H1 (cell line): Measurements from ENCODE around the gene TBC1D16. TPM values are rescaled to one million over a fixed set of nuclear protein-coding genes. Genes with fewer than 3 reads are reported as not detected.

Source experiments
- CTCF ChIA-PET: fragments of 300-600 bp; sonication (Branson Sonifier 250); formaldehyde crosslinking; loops from one replicate; lab custom pipeline; 2021; ENCODE audit not compliant: partially characterized antibody; lab: Charles Lee
- POLR2A ChIA-PET: fragments of 300-600 bp; sonication (Branson Sonifier 250); formaldehyde crosslinking; loops from one replicate; lab custom pipeline; 2021; ENCODE audit warnings: inconsistent platforms; ENCODE audit not compliant: partially characterized antibody; lab: Charles Lee
- DNase-seq, 2 experiments: peaks; one replicate each; pipeline versions ENCODE4 v3.0.0 to v3.0.0-alpha.2; 2010 to 2022; ENCODE audit warnings: low spot score in 2 of 2, low read depth in 1 of 2, mixed read lengths in 1 of 2
- FAIRE-seq: peaks from 2 replicates; lab custom pipeline; 2011; peaks lifted over from hg19 to GRCh38; lab: Jason Lieb, UNC
- H2AFZ ChIP-seq: 2 replicates; pipeline ENCODE4 v1.8.1; 2012; ENCODE audit warnings: low read length, inconsistent platforms
- H2AK5ac ChIP-seq: 2 replicates; pipeline ENCODE4 v1.6.1; 2013; ENCODE audit warnings: low read depth, low read length
- H2BK120ac ChIP-seq: replicated peaks from 2 replicates; pipeline ENCODE3; 2013; ENCODE audit warnings: low read depth, low read length, inconsistent platforms
- H2BK12ac ChIP-seq: 2 replicates; pipeline ENCODE4 v1.6.1; 2013; ENCODE audit warnings: low read depth, low read length
- H2BK15ac ChIP-seq: 2 replicates; pipeline ENCODE4 v1.6.1; 2013; ENCODE audit warnings: low read length
- H2BK20ac ChIP-seq: 2 replicates; pipeline ENCODE4 v1.6.1; 2013; ENCODE audit warnings: low read length
- H2BK5ac ChIP-seq: 2 replicates; pipeline ENCODE4 v1.6.1; 2013; ENCODE audit warnings: low read depth, low read length
- H3K14ac ChIP-seq: 2 replicates; pipeline ENCODE4 v1.6.1; 2013; ENCODE audit warnings: inconsistent platforms; ENCODE audit not compliant: insufficient read length
- H3K18ac ChIP-seq: 2 replicates; pipeline ENCODE4 v1.6.1; 2013; ENCODE audit warnings: low read length; ENCODE audit errors: extremely low read depth
- H3K23ac ChIP-seq: 2 replicates; pipeline ENCODE4 v1.6.1; 2013; ENCODE audit warnings: inconsistent platforms; ENCODE audit not compliant: insufficient read length
- H3K23me2 ChIP-seq: 2 replicates; pipeline ENCODE4 v1.6.1; 2013; ENCODE audit warnings: low read depth, low read length
- H3K27ac ChIP-seq: 2 replicates; pipeline ENCODE4 v1.6.1; 2011; ENCODE audit warnings: low read depth, low read length, inconsistent platforms
- H3K27me3 ChIP-seq, 4 experiments: replicated peaks in 1 of 4; 1 replicate in 1 of 4; 2 replicates in 3 of 4; pipeline versions ENCODE4 v1.6.1 to v1.8.1; 2011 to 2013; ENCODE audit warnings: low read length in 3 of 4, mild to moderate bottlenecking in 3 of 4, inconsistent platforms in 2 of 4, mixed read lengths in 2 of 4, moderate library complexity in 1 of 4; ENCODE audit not compliant: control insufficient read depth in 3 of 4, insufficient read depth in 3 of 4; ENCODE audit errors: extremely low read depth in 1 of 4
- H3K36me3 ChIP-seq, 4 experiments: 2 replicates each; pipeline versions ENCODE4 v1.6.1 to v1.8.1; 2011 to 2013; ENCODE audit warnings: mild to moderate bottlenecking in 4 of 4, low read length in 3 of 4, moderate library complexity in 2 of 4, control low read depth in 1 of 4, inconsistent platforms in 1 of 4; ENCODE audit not compliant: insufficient read depth in 4 of 4, control insufficient read depth in 2 of 4
- H3K4ac ChIP-seq: replicated peaks from 2 replicates; pipeline ENCODE3; 2013; ENCODE audit warnings: low read length, low read depth, mixed read lengths, inconsistent platforms; ENCODE audit not compliant: insufficient read length
- H3K4me1 ChIP-seq, 4 experiments: replicated peaks in 1 of 4; 1 replicate in 1 of 4; 2 replicates in 3 of 4; pipeline versions ENCODE4 v1.6.1 to v1.8.1; 2011 to 2013; ENCODE audit warnings: low read length in 3 of 4, inconsistent platforms in 2 of 4, mixed read lengths in 1 of 4; ENCODE audit not compliant: insufficient read depth in 4 of 4, control insufficient read depth in 3 of 4
- H3K4me2 ChIP-seq, 2 experiments: 2 replicates each; pipeline versions ENCODE4 v1.6.1 to v1.8.1; 2011 to 2013; ENCODE audit warnings: low read depth in 2 of 2, low read length in 2 of 2, control low read depth in 1 of 2, inconsistent platforms in 1 of 2, mild to moderate bottlenecking in 1 of 2; ENCODE audit not compliant: insufficient read depth in 1 of 2
- H3K4me3 ChIP-seq, 4 experiments: fragments of 200-600, 300-600 bp in 1 of 4; sonication (generic), shearing (Covaris generic), sonication (Bioruptor Twin) in 1 of 4; 2 replicates each; pipeline versions ENCODE4 v1.5.1 to v1.8.1; 2011 to 2016; ENCODE audit warnings: low read length in 4 of 4, low read depth in 3 of 4, control low read depth in 2 of 4, inconsistent platforms in 2 of 4, mild to moderate bottlenecking in 2 of 4, mixed read lengths in 1 of 4, moderate library complexity in 1 of 4; ENCODE audit not compliant: insufficient read depth in 2 of 4; ENCODE audit errors: extremely low read depth in 1 of 4
- H3K56ac ChIP-seq: replicated peaks from 2 replicates; pipeline ENCODE3; 2013; ENCODE audit warnings: low read depth, mild to moderate bottlenecking, mixed read lengths, low read length, inconsistent platforms; ENCODE audit not compliant: insufficient read length
- H3K79me1 ChIP-seq: 2 replicates; pipeline ENCODE4 v1.6.1; 2013; ENCODE audit warnings: low read depth, low read length, control low read depth
- H3K79me2 ChIP-seq, 2 experiments: 2 replicates each; pipeline versions ENCODE4 v1.6.1 to v1.8.1; 2012 to 2013; ENCODE audit warnings: low read length in 2 of 2, mild to moderate bottlenecking in 2 of 2, inconsistent platforms in 1 of 2; ENCODE audit not compliant: insufficient read depth in 2 of 2, control insufficient read depth in 1 of 2
- H3K9ac ChIP-seq, 4 experiments: replicated peaks in 1 of 4; 1 replicate in 1 of 4; 2 replicates in 3 of 4; pipeline versions ENCODE4 v1.6.1 to v1.8.1; 2011 to 2013; ENCODE audit warnings: low read depth in 3 of 4, low read length in 3 of 4, control low read depth in 2 of 4, mild to moderate bottlenecking in 2 of 4, moderate library complexity in 2 of 4, inconsistent platforms in 1 of 4; ENCODE audit errors: extremely low read depth in 1 of 4
- H3K9me3 ChIP-seq, 2 experiments: 2 replicates each; pipeline versions ENCODE4 v1.6.1 to v1.8.1; 2012 to 2013; ENCODE audit warnings: mild to moderate bottlenecking in 2 of 2, moderate library complexity in 2 of 2, control low read depth in 1 of 2, inconsistent platforms in 1 of 2, low read depth in 1 of 2, low read length in 1 of 2, mixed read lengths in 1 of 2; ENCODE audit not compliant: insufficient read depth in 2 of 2
- H4K20me1 ChIP-seq, 2 experiments: replicated peaks in 1 of 2; 2 replicates each; pipeline versions ENCODE3 to v1.8.1; 2011 to 2013; ENCODE audit warnings: inconsistent platforms in 2 of 2, low read length in 2 of 2, mild to moderate bottlenecking in 1 of 2; ENCODE audit not compliant: insufficient read depth in 2 of 2, control insufficient read depth in 1 of 2
- H4K5ac ChIP-seq: 2 replicates; pipeline ENCODE4 v1.6.1; 2013; ENCODE audit warnings: low read length, low read depth, mixed read lengths, inconsistent platforms; ENCODE audit not compliant: insufficient read length
- H4K8ac ChIP-seq: 2 replicates; pipeline ENCODE4 v1.8.0; 2013; ENCODE audit warnings: mild to moderate bottlenecking, moderate library complexity, low read length, inconsistent platforms; ENCODE audit not compliant: insufficient read depth; ENCODE audit errors: extremely low read depth
- H4K91ac ChIP-seq: replicated peaks from 2 replicates; pipeline ENCODE3; 2013; ENCODE audit warnings: low read length, mixed read lengths, inconsistent platforms; ENCODE audit not compliant: insufficient read length
- FOSL1 ChIP-seq: IDR thresholded peaks from 2 replicates; pipeline ENCODE4 v1.6.1; 2011; ENCODE audit warnings: mild to moderate bottlenecking, low read depth, low read length, moderate library complexity; ENCODE audit not compliant: insufficient read depth
- JUN ChIP-seq: IDR thresholded peaks from 2 replicates; pipeline ENCODE4 v1.6.1; 2011; ENCODE audit warnings: low read depth, mild to moderate bottlenecking, improper control_type of control experiment, low read length
- RAD21 ChIP-seq, 2 experiments: IDR thresholded peaks in 1 of 2; conservative IDR thresholded peaks in 1 of 2; 2 replicates each; pipeline ENCODE4 v1.6.1; 2011; ENCODE audit warnings: low read depth in 2 of 2, low read length in 2 of 2, improper control_type of control experiment in 1 of 2, inconsistent platforms in 1 of 2, mild to moderate bottlenecking in 1 of 2, moderate library complexity in 1 of 2
- TAF1 ChIP-seq: IDR thresholded peaks from 2 replicates; pipeline ENCODE4 v1.6.1; 2011; ENCODE audit warnings: mild to moderate bottlenecking, low read depth, low read length
- WGBS, 2 experiments: shearing (Covaris generic) in 1 of 2; methylation state at CpG; one replicate each; pipeline versions ENCODE4 v1.1.6 to v1.1.7; 2013 to 2015; ENCODE audit warnings: low lambda C conversion rate in 2 of 2, mixed read lengths in 2 of 2, inconsistent platforms in 1 of 2, low coverage in 1 of 2, missing lambda C conversion rate in 1 of 2; ENCODE audit not compliant: insufficient replicate concordance in 2 of 2, insufficient coverage in 1 of 2, insufficient read length in 1 of 2; ENCODE audit errors: extremely low coverage in 1 of 2, missing lambda C conversion rate in 1 of 2; 5-methylcytosine and 5-hydroxymethylcytosine counted together
- polyA plus RNA-seq, 7 experiments: library from polyadenylated mRNA; depleted of rRNA in 3 of 7; stranded (reverse) in 5 of 7; unstranded in 2 of 7; fragments of >200 nt in 5 of 7; fragments of 200-250 nt in 2 of 7; gene quantifications; 1 replicate in 5 of 7; 2 replicates in 1 of 7; 4 replicates in 1 of 7; pipeline versions ENCODE4 v1.2.1 to v1.2.3, GENCODE V29; 2011 to 2013; ENCODE audit warnings: missing spikeins in 2 of 7, mixed read lengths in 2 of 7
- total RNA-seq: library from RNA; stranded (reverse); fragmentation: NEBNext Ultra II Directional; extraction: Animal tissue kit (Norgen Biotek cat#: 25700); gene quantifications from 2 replicates; pipeline ENCODE4 v1.2.1, GENCODE V29; 2021

The TBC1D16 gene
- total and polyA plus RNA-seq, 2 of the 8 experiments (the other 6 are each of a cell fraction or from before 2014, with no cell fraction given): 21.1 to 109 TPM

GRCh38 chr17:79945591-79946255 is 89.9 kb downstream of the TBC1D16 start:
- H3K9me3 ChIP-seq: no peaks in the 10 kb centered on the region
- FAIRE-seq (no peak), DNase-seq (no peak)
- peaks cover 0 to 9% of the 10 kb centered on the region in 2 experiments for H4K20me1 ChIP-seq
- H3K27me3 ChIP-seq: no peaks in the 10 kb centered on the region
- H2AK5ac ChIP-seq: peak overlapping the region; percentile 39; the same call in 1 of the 2 replicates
- WGBS, 2 experiments: 95% methylated on average over 25 of the region's 25 CpGs; no CpG with 5 or more reads in 1 of the 2 experiments
- no peak overlapping the region for H3K4me3 ChIP-seq
- H3K23me2 ChIP-seq: no peaks in the 10 kb centered on the region; the same call in 1 of the 2 replicates
- peaks cover 8% of the 10 kb centered on the region; the same call in 1 of the 2 replicates for H3K79me1 ChIP-seq
- H4K5ac ChIP-seq: no peak overlapping the region
- H3K18ac ChIP-seq: no peak overlapping the region
- peak overlapping the region; percentile 88; the same call in 1 of the 2 replicates for H2BK5ac ChIP-seq
- no peak overlapping the region for H4K8ac ChIP-seq
- peaks cover 16 to 23% (median 18%) of the 10 kb centered on the region in 4 experiments for H3K4me1 ChIP-seq
- no peak overlapping the region for H3K14ac ChIP-seq
- POLR2A ChIA-PET: interaction anchor here (1.0 to 15.6 kb wide), 6 partner anchors 6 to 29 kb away, joined by 4 to 152 read pairs (median 7); no protein-coding TSS in a partner anchor
- H3K9ac ChIP-seq: no peak overlapping the region
- no peak overlapping the region for H3K4me2 ChIP-seq
- peaks cover 10 to 39% (median 26%) of the 10 kb centered on the region in 4 experiments for H3K36me3 ChIP-seq
- H2BK15ac ChIP-seq: no peak overlapping the region
- H2BK20ac ChIP-seq: no peak overlapping the region
- H3K56ac ChIP-seq: no peak overlapping the region
- H3K79me2 ChIP-seq: peaks cover 0 to 2% of the 10 kb centered on the region in 2 experiments; a peak in 1 of 4 replicates
- H3K23ac ChIP-seq: no peak overlapping the region
- H3K4ac ChIP-seq: no peak overlapping the region
- H2AFZ ChIP-seq: no peak overlapping the region
- H2BK120ac ChIP-seq: no peak overlapping the region
- no peak overlapping the region for H2BK12ac ChIP-seq
- H4K91ac ChIP-seq: no peak overlapping the region
- H3K27ac ChIP-seq: no peak overlapping the region
- CTCF ChIA-PET: interaction anchor here (1.2 to 14.6 kb wide), 5 partner anchors 29 to 128 kb away, joined by 3 to 187 read pairs (median 4); no protein-coding TSS in a partner anchor
- TF ChIP-seq FOSL1: no peak
- TF ChIP-seq TAF1: no peak
- no peak for TF ChIP-seq JUN
- TF ChIP-seq RAD21 (IDR thresholded peaks at IDR 0.05 in 1 of 2, conservative IDR thresholded peaks at IDR 0.05 in 1 of 2; ENCODE audit: low read depth in 2 of 2, low read length in 2 of 2): no peak
